Measurements from ENCODE around the gene USP24.
"Not testable (repeated sequence)": the region's sequence is repeated elsewhere in the genome, so short reads cannot be mapped to it uniquely, and the experiment has no call there.

USP24 gene

GRCh38 chr1:55026682-55027081 lies 188.5 kb downstream of the USP24 start:
- not testable (repeated sequence) for DNase-seq

- DNase-seq = not testable (repeated sequence)
Observed at GRCh38 chr1:55024163-55024562, 191.0 kb downstream of the USP24 start.

- no peak for DNase-seq
Observed at GRCh38 chr1:55021942-55022546, 193.1 kb downstream of the USP24 start.

- DNase-seq = no peak
Observed at GRCh38 chr1:55018395-55018794, 196.8 kb downstream of the USP24 start.

Data from cortex of kidney (tissue), 1 donor.